ENCODE data around the gene MAPK8IP3. TPM values are rescaled to one million over a fixed set of nuclear protein-coding genes. Genes with fewer than 3 reads are reported as not detected.

MAPK8IP3 gene
- polyA plus RNA-seq, 2 donors = 21.6 to 73.8 TPM

DNA sequence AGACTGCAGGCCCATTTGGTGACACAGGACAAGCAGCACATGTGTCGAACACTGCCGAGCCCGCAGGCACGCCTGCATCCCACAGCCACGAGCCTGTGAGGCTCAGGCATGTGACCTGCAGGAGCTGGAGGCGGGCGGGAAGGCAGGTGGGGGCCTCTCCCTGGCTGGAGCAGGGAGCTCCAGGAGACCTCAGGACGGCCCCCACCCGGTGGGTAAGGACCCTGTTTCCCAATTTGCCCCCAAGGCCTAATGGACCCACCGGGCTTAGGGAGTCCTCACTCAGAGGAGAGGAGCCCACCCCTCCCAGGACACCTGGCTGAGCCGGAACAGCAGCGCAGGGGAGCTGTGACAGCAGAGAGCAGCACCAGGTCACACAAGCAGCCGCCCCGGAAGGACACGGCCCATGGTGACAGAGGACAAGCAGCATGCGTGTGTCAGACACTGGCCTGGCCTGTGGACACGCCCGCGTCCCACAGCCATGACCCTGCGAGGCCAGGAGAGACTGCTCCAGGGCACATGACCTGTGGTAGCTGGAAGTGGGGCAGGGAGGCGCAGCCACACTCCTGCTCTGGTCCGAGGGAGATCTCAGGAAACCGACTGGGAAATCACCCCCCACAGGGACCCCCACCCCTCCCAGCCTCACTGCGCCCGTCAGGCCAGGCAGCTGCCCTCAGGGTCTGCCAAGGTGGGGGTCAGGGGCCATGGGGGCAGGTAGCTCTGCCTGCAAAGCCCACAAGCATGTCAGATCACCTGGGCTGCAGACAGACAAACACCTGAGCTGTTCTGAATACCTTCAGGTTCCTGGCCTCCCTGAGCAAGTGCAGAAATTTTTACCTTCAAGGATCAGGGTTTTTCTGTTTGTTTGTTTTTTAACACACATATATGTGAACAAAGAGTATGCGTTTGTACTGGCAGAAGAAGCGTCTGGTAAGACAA is 74.0 kb downstream of the MAPK8IP3 start:
- Histone ChIP-seq H3K27ac (ENCODE audit: low read depth in 2 of 2, low read length in 1 of 2) (peak overlapping the region; percentile 4 to 59), H3K27me3 (ENCODE audit: control insufficient read depth in 1 of 2, insufficient read depth in 2 of 2, low read length in 2 of 2) (no peaks in the 10 kb centered on the region), H3K36me3 (ENCODE audit: control insufficient read depth in 2 of 2, insufficient read depth in 2 of 2, low read length in 1 of 2) (peaks cover 0 to 44% of the 10 kb centered on the region in 2 donors), H3K4me1 (ENCODE audit: control insufficient read depth in 2 of 2, insufficient read depth in 2 of 2, low read length in 1 of 2) (peaks cover 9 to 22% of the 10 kb centered on the region in 2 donors), H3K4me3 (ENCODE audit: low read depth in 1 of 2, low read length in 2 of 2) (peak overlapping the region; percentile 5 to 16), H3K9me3 (ENCODE audit: control insufficient read depth in 2 of 2, insufficient read depth in 1 of 2, low read depth in 1 of 2, low read length in 1 of 2) (peaks cover 0 to 2% of the 10 kb centered on the region in 2 donors)
- 77 to 80% methylated on average over 27 of the region's 27 CpGs for WGBS, 2 donors

DNA sequence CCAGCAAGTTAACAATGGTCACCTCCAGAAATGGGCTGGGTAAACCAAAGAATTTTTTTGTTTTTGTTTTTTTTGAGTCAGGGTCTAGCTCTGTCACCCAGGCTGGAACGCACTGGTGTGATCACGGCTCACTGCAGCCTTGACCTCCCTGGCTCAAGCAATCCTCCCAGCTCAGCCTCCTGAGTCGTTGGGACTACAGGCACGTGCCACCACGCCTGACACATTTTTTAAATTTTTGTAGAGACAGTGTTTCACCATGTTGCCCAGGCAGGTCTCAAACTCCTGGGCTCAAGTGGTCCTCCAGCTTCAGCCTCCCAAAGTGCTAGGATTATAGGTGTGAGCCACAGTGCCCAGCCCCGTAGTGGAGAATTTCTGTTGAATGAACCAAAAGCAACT is 74.7 kb downstream of the MAPK8IP3 start:
- H3K9me3 ChIP-seq (ENCODE audit: control insufficient read depth in 2 of 2, insufficient read depth in 1 of 2, low read depth in 1 of 2, low read length in 1 of 2) = peaks cover 0 to 2% of the 10 kb centered on the region in 2 donors
- 71 to 72% methylated on average over 6 of the region's 6 CpGs for WGBS, 2 donors
- H3K27ac ChIP-seq (ENCODE audit: low read depth in 2 of 2, low read length in 1 of 2) = peak overlapping the region in 1 of 2 donors; percentile 19
- peaks cover 0 to 41% of the 10 kb centered on the region in 2 donors for H3K36me3 ChIP-seq (ENCODE audit: control insufficient read depth in 2 of 2, insufficient read depth in 2 of 2, low read length in 1 of 2)
- H3K4me3 ChIP-seq (ENCODE audit: low read depth in 1 of 2, low read length in 2 of 2) = peak overlapping the region in 1 of 2 donors; percentile 78
- peaks cover 9 to 19% of the 10 kb centered on the region in 2 donors for H3K4me1 ChIP-seq (ENCODE audit: control insufficient read depth in 2 of 2, insufficient read depth in 2 of 2, low read length in 1 of 2)
- H3K27me3 ChIP-seq (ENCODE audit: control insufficient read depth in 1 of 2, insufficient read depth in 2 of 2, low read length in 2 of 2) = no peaks in the 10 kb centered on the region

DNA sequence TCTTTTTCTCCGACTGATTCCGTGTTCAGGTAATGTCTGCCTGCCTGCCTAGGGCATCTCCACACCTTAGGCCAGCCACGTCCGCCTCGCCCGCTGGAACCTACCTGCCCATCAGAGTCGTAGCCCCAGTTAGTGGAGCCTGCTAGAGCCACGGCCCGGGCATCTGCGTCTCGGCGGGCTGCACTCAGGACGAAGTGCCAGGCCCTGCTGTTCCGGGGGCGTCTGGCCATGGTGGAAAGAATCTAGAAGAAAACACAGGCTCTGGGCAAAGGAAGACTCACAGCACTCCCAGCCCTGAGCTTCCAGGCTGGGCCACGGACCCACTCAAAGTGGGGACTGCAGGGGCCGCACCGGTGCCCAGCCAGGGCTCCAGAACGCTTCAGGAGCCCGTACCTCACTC is 75.3 kb downstream of the MAPK8IP3 start:
- peak overlapping the region; percentile 75 to 78 for H3K4me3 ChIP-seq (ENCODE audit: low read depth in 1 of 2, low read length in 2 of 2)
- peaks cover 9 to 19% of the 10 kb centered on the region in 2 donors for H3K4me1 ChIP-seq (ENCODE audit: control insufficient read depth in 2 of 2, insufficient read depth in 2 of 2, low read length in 1 of 2)
- WGBS, 2 donors = 61 to 62% methylated on average over 20 of the region's 20 CpGs
- H3K27ac ChIP-seq (ENCODE audit: low read depth in 2 of 2, low read length in 1 of 2) = peak overlapping the region; percentile 93 to 94
- peaks cover 0 to 2% of the 10 kb centered on the region in 2 donors for H3K9me3 ChIP-seq (ENCODE audit: control insufficient read depth in 2 of 2, insufficient read depth in 1 of 2, low read depth in 1 of 2, low read length in 1 of 2)
- peaks cover 0 to 40% of the 10 kb centered on the region in 2 donors for H3K36me3 ChIP-seq (ENCODE audit: control insufficient read depth in 2 of 2, insufficient read depth in 2 of 2, low read length in 1 of 2)
- no peaks in the 10 kb centered on the region for H3K27me3 ChIP-seq (ENCODE audit: control insufficient read depth in 1 of 2, insufficient read depth in 2 of 2, low read length in 2 of 2)

DNA sequence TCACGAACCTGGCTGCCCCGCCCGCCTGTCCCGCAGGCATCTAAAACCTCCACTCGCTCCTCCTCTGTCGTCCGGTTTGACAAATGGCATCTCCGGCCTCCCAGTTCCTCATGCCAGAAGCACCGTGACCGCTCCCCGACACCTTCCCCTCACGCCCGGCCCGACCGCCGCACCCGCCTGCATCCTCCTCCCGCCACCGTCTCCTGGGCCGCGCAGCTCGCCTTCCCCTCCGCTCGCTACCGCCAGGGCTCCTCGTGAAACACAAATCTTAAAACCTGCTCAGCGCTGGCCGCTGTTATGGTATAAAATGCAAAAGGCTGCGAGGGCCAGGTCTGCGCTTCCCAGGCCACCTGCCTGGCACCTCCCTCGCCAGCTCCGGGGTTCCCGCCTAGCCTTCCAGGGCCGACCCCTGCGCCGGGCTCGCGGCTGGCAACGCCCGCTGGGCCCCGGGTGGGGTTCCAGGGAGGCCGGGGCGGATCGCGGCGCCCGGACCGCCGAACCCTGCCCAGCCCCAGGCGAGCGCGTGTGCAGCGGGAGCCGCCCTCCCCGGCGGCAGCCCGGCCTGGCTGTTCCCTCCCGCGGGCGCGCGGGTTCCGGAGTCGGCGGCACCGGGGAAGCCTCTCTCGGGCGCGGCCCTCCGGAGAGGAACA is 75.9 kb downstream of the MAPK8IP3 start:
- H3K27ac ChIP-seq (ENCODE audit: low read depth in 2 of 2, low read length in 1 of 2) = peak overlapping the region; percentile 93 to 94
- peaks cover 8 to 17% of the 10 kb centered on the region in 2 donors for H3K4me1 ChIP-seq (ENCODE audit: control insufficient read depth in 2 of 2, insufficient read depth in 2 of 2, low read length in 1 of 2)
- H3K9me3 ChIP-seq (ENCODE audit: control insufficient read depth in 2 of 2, insufficient read depth in 1 of 2, low read depth in 1 of 2, low read length in 1 of 2) = peaks cover 0 to 2% of the 10 kb centered on the region in 2 donors
- peak overlapping the region; percentile 75 to 78 for H3K4me3 ChIP-seq (ENCODE audit: low read depth in 1 of 2, low read length in 2 of 2)
- peaks cover 0 to 39% of the 10 kb centered on the region in 2 donors for H3K36me3 ChIP-seq (ENCODE audit: control insufficient read depth in 2 of 2, insufficient read depth in 2 of 2, low read length in 1 of 2)
- WGBS, 2 donors = 1% methylated on average over 60 to 70 of the region's 70 CpGs
- no peaks in the 10 kb centered on the region for H3K27me3 ChIP-seq (ENCODE audit: control insufficient read depth in 1 of 2, insufficient read depth in 2 of 2, low read length in 2 of 2)

DNA sequence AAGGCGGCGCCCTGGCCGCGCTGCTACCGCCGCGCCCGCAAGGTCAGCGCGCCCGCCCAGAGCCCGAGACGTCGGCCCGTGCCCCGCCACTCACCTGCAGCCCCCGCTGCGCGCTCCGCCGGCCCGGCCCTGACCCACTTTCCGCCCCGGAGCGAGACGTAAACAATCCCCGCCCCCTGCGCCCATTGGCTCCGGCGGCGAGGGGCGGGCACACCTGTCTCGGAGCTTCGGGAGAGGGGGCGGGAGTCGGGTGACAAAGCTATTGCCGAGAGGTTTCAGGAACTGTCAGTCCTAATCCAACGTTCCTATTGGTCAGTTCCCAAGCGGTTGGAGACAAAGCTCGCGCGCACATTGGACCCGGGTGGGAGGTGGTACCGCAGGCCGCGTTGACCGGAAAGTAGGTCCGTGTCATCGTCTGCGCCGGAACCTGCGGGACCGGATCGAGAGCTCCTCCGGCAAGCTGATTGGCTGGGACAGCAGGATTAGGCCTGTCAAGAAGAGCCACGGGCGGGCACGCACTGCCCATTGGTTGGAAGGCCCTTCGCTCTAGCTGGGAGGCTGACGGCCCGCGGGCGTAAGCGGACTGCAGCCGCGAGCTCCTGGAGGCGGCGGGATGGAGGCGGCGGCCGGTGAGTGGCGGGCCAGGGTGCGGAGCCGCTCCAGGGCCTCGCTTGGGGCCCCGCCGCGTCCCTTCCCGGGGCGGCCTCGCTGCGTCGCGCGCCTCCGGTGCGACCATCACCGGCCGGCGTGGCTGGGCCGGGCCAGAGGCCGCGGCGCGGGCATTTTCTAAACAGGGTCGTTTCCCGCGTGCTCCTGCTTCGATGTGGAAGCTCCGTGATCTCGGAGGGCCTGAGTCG is 76.6 kb downstream of the MAPK8IP3 start, which contains the start of the genes NUBP2 and SPSB3:
NUBP2 (plus strand) TSS at position 553 of the 857 bp plus-strand sequence; CDS start at position 614, 61 bp downstream.
SPSB3 (minus strand) TSS at position 164 of the 857 bp plus-strand sequence. CDS start 1,088 bp downstream, outside the sequence.
- Histone ChIP-seq H3K9me3 (ENCODE audit: control insufficient read depth in 2 of 2, insufficient read depth in 1 of 2, low read depth in 1 of 2, low read length in 1 of 2) (peaks cover 0 to 2% of the 10 kb centered on the region in 2 donors), H3K27ac (ENCODE audit: low read depth in 2 of 2, low read length in 1 of 2) (peak within 1 kb of the TSS; percentile 93 to 94), H3K4me1 (ENCODE audit: control insufficient read depth in 2 of 2, insufficient read depth in 2 of 2, low read length in 1 of 2) (peaks cover 8 to 16% of the 10 kb centered on the region in 2 donors), H3K4me3 (ENCODE audit: low read depth in 1 of 2, low read length in 2 of 2) (peak within 1 kb of the TSS; percentile 78 to 84), H3K36me3 (ENCODE audit: control insufficient read depth in 2 of 2, insufficient read depth in 2 of 2, low read length in 1 of 2) (peaks cover 0 to 40% of the 10 kb centered on the region in 2 donors), H3K27me3 (ENCODE audit: control insufficient read depth in 1 of 2, insufficient read depth in 2 of 2, low read length in 2 of 2) (no peaks in the 10 kb centered on the region)
- WGBS, 2 donors = 0% methylated on average over 85 to 102 of the region's 102 CpGs

DNA sequence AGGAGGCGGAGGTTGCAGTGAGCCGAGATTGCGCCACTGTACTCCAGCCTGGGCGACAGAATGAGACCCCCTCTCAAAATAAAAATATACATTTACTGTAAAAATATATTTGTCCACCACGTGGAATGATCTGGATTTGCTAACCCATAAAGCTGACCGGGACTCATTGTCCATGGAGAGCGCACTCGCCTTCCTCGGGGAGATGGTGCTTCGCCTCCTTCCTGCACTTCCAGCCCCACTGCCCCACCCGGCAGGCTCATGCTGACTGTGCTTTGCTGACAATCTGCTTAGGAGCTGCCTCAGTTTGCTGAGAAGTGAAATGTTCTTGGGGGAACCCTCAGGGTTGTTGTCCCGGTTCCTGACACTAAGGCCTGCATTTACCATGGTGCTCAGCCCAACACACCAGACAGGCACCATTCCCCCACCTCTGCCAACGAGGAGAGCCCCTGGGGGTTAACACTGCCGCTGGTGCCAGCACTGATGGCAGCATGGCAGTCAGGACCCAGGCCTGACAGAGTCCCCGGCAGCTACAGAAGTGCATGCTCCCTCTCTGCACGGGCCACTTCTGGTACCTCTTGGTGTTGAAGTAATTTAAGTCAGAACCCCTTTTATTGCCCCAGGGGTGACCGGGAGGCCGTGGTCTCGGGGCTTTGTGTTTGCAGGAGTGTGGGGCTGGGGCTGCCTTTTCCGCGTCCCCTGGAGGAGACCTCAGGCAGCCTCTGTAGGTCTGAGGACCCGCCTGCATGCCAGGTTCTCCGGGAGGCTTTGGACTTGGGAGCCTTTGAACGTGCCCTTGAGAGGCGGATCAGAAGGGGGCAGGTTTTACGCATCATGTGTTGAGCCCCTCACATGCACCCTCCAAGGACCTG is 79.2 kb downstream of the MAPK8IP3 start:
- peaks cover 8 to 26% of the 10 kb centered on the region in 2 donors for H3K4me1 ChIP-seq (ENCODE audit: control insufficient read depth in 2 of 2, insufficient read depth in 2 of 2, low read length in 1 of 2)
- no peaks in the 10 kb centered on the region for H3K9me3 ChIP-seq (ENCODE audit: control insufficient read depth in 2 of 2, insufficient read depth in 1 of 2, low read depth in 1 of 2, low read length in 1 of 2)
- 84% methylated on average over 26 of the region's 26 CpGs for WGBS, 2 donors
- peak overlapping the region in 1 of 2 donors; percentile 26 for H3K27ac ChIP-seq (ENCODE audit: low read depth in 2 of 2, low read length in 1 of 2)
- no peaks in the 10 kb centered on the region for H3K27me3 ChIP-seq (ENCODE audit: control insufficient read depth in 1 of 2, insufficient read depth in 2 of 2, low read length in 2 of 2)
- H3K36me3 ChIP-seq (ENCODE audit: control insufficient read depth in 2 of 2, insufficient read depth in 2 of 2, low read length in 1 of 2) = peaks cover 0 to 45% of the 10 kb centered on the region in 2 donors
- no peak overlapping the region for H3K4me3 ChIP-seq (ENCODE audit: low read depth in 1 of 2, low read length in 2 of 2)

DNA sequence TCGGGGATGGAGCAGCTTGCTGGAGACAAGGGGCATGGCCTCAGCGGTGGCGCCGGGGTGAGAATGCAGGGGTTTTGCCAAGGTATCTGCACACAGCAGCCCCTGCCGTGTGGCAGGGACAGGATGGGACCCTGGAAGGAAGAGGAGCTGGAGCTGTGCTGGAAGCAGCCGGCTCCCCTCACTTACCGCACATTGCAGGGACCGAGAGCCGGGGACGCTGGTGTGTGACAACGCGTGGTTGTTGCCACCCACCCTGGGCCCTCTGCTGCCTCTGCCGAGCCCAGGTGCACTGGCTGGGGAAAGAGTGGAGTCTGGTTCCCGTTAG is 79.8 kb downstream of the MAPK8IP3 start:
- 86 to 88% methylated on average over 14 of the region's 14 CpGs for WGBS, 2 donors
- H3K4me3 ChIP-seq (ENCODE audit: low read depth in 1 of 2, low read length in 2 of 2) = no peak overlapping the region
- no peak overlapping the region for H3K27ac ChIP-seq (ENCODE audit: low read depth in 2 of 2, low read length in 1 of 2)
- H3K27me3 ChIP-seq (ENCODE audit: control insufficient read depth in 1 of 2, insufficient read depth in 2 of 2, low read length in 2 of 2) = no peaks in the 10 kb centered on the region
- peaks cover 8 to 26% of the 10 kb centered on the region in 2 donors for H3K4me1 ChIP-seq (ENCODE audit: control insufficient read depth in 2 of 2, insufficient read depth in 2 of 2, low read length in 1 of 2)
- peaks cover 0 to 49% of the 10 kb centered on the region in 2 donors for H3K36me3 ChIP-seq (ENCODE audit: control insufficient read depth in 2 of 2, insufficient read depth in 2 of 2, low read length in 1 of 2)
- no peaks in the 10 kb centered on the region for H3K9me3 ChIP-seq (ENCODE audit: control insufficient read depth in 2 of 2, insufficient read depth in 1 of 2, low read depth in 1 of 2, low read length in 1 of 2)

DNA sequence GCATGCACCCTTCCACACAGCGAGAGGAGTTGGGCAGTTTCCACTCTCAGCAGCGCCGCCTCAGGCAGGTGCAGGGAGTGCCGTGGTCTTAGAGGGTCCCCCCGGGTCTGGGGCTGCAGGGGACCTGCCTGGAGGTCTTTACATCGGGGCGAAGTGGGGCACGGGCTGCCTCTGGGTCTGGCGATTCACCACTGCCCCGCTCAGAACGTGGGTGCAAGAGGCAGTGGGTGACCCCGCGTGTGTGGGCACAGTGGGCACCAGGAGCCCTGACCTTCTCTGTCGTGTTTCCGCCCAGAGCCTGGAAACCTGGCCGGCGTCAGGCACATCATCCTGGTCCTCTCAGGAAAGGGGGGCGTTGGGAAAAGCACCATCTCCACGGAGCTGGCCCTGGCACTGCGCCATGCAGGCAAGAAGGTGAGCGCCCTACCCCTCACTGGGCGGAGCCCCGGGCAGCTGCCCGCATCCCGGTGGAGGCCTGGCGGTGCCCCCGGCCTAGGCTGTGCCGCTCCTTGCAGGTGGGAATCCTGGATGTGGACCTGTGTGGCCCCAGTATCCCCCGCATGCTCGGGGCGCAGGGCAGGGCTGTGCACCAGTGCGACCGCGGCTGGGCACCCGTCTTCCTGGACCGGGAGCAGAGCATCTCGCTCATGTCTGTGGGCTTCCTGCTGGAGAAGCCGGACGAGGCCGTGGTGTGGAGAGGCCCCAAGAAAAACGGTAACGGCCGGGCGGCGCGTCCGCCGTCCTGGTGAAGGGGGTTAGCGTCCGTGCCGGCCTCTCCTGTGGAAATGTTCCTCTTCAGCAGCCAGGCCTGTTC is 80.5 kb downstream of the MAPK8IP3 start:
- Histone ChIP-seq H3K27me3 (ENCODE audit: control insufficient read depth in 1 of 2, insufficient read depth in 2 of 2, low read length in 2 of 2) (no peaks in the 10 kb centered on the region), H3K4me3 (ENCODE audit: low read depth in 1 of 2, low read length in 2 of 2) (no peak overlapping the region), H3K4me1 (ENCODE audit: control insufficient read depth in 2 of 2, insufficient read depth in 2 of 2, low read length in 1 of 2) (peaks cover 4 to 20% of the 10 kb centered on the region in 2 donors), H3K36me3 (ENCODE audit: control insufficient read depth in 2 of 2, insufficient read depth in 2 of 2, low read length in 1 of 2) (peaks cover 0 to 51% of the 10 kb centered on the region in 2 donors), H3K9me3 (ENCODE audit: control insufficient read depth in 2 of 2, insufficient read depth in 1 of 2, low read depth in 1 of 2, low read length in 1 of 2) (no peaks in the 10 kb centered on the region), H3K27ac (ENCODE audit: low read depth in 2 of 2, low read length in 1 of 2) (no peak overlapping the region)
- 87 to 89% methylated on average over 51 of the region's 51 CpGs for WGBS, 2 donors

Data from esophagus (tissue), 2 donors.